G401 (cell line): ENCODE measurements around the gene NRROS. TPM values are rescaled to one million over a fixed set of nuclear protein-coding genes. Genes with fewer than 3 reads are reported as not detected.

Source experiments
- DNase-seq: peaks from one replicate; pipeline ENCODE4 v3.0.0-alpha.2; 2015; ENCODE audit warnings: low spot score
- in situ Hi-C: cut with HindIII; loops from 2 replicates; pipeline ENCODE4 v1.10.0; 2016; ENCODE audit warnings: low sequenced_read_pairs, mixed read lengths
- total RNA-seq: library from RNA; depleted of rRNA; stranded (reverse); fragments of >200 nt; shearing (Covaris generic); gene quantifications from 2 replicates; pipeline ENCODE4 v1.2.3, GENCODE V29; 2014

The NRROS gene
- total RNA-seq, 1 experiment from 2014 or later, result 7.1 TPM

GRCh38 chr3:196643761-196644160, 4.3 kb downstream of the NRROS start:
- in situ Hi-C loops, result no loop called here
- no peak for DNase-seq

GRCh38 chr3:196645096-196645495, 5.6 kb downstream of the NRROS start:
- in situ Hi-C loops, result no loop called here

DNA sequence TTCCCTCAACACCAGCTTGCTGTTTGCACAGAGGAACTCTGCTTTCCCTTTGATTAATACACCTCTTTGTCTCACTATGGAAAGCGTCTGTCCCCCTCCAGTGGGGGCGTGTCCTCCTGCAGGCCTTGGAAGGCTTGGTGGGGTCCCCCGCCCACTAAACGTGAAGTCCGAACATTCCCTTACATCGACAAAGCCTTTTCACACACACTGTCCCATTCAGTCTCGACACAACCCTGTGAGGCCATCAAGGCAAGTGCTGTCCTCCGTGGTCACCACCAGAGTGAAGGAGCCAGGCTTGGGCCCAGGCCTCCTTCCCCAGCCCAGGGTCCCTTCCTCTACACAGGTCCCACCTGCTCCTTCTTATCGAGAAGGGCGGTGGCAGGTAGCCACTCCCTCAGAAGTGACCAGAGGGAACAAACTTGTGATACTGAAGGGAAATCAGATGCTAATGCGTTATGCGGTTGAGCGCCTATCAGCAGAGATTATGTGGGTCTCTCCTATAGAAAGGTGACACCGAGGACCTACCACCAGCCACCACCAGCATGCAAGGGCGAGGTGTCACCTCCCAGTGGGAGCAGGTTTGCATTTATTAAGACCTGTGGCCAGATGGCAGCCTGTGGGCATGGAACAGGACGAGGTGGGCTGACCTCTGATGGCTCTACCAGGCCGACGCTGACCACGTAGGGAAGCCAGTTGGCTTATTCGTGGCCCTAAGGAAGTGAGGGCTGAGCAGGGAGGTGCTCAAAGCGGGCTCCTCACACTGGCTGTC, 6.6 kb downstream of the NRROS start:
- in situ Hi-C loops, result no loop called here
- no peak for DNase-seq

More at GRCh38 chr3:196645096-196645495, 5.6 kb downstream of the NRROS start:
- DNase-seq, result no peak

DNA sequence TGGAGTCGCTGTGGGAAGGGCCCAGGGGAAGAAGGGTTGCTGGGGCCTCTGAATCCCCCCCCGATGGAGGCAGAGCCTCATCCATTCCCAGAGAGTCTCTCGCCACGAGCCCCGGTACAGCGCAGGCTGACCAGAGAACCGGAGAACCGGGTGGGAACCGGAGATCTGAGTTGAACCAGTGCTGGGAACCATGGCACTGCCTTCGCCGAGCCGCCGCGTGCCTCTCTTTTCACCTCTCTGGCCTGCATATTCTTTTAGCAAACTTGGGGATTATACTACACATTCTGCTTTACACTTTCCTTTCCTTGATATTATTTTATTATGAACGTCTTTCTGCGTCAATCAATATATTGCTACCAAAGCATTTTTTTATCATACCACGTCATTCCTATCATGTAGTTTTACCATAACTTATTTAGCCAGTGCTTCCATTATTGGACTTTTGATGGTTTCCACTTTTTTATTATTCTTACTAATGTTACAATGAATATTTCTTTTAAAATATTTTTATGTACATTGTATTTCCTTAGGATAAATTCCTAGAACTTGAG, 7.2 kb downstream of the NRROS start:
- in situ Hi-C loops, result no loop called here
- DNase-seq, result no peak

GRCh38 chr3:196650740-196651311, 11.3 kb downstream of the NRROS start:
- no peak for DNase-seq
- in situ Hi-C loops, result no loop called here

- in situ Hi-C loops, result no loop called here
- DNase-seq, result no peak
Observed at GRCh38 chr3:196651819-196652218, 12.3 kb downstream of the NRROS start.

- DNase-seq, result no peak
- in situ Hi-C loops, result no loop called here
Observed at GRCh38 chr3:196652961-196653795, 13.7 kb downstream of the NRROS start.

DNA sequence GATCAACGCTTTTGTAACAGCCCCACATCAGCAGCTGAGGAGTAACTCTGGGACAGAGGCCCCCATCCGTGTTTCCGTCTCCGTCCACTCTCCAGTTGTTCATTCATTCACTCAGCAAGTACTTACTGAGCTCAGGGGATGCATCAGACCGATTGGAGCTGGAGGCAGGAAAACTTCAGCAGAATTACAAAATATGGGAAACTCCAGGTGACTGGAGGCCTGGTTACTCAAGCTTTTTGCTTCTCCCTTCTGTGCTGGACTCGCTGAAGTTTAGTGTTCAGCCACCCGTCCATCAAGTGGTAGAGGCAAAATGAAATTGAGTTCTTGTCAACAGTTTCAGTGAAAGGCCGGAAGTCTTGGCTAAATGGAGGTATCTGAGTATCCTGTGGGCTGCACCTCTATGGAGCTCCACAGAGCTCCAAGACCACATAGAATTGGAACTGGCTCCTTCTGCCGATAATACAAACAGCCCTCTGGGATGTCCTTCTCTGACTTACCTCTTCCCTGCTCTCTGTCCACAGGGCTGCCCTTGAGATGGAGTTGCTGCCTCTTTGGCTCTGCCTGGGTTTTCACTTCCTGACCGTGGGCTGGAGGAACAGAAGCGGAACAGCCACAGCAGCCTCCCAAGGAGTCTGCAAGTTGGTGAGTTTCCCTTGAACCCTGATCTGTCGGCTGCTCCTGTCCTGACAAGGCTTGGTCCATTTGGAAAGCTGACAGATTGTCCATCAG, 14.7 kb downstream of the NRROS start:
- in situ Hi-C loops, result no loop called here

DNA sequence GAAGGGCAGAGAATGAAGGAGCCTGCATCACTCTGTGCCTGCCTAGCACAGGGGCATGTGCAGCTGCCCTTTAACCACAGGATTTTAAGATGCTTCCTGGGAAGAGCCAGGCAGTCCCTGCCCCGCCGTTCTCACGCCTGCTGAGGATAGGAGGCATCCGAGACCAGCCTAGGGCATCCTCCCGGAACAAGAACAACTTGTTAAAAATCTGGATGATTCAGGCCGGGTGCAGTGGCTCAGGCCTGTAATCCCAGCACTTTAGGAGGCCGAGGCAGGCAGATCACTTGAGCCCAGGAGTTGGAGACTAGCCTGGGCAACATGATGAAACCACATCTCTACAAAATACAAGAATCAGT, 15.2 kb downstream of the NRROS start:
- no peak for DNase-seq
- in situ Hi-C loops, result no loop called here

More for the DNA sequence above, 14.7 kb downstream of the NRROS start:
- DNase-seq, result no peak

- in situ Hi-C loops, result no loop called here
- DNase-seq, result no peak
Observed at GRCh38 chr3:196655496-196655895, 16.0 kb downstream of the NRROS start.

GRCh38 chr3:196656213-196656612, 16.7 kb downstream of the NRROS start:
- DNase-seq, result no peak
- in situ Hi-C loops, result no loop called here

- DNase-seq, result no peak
- in situ Hi-C loops, result no loop called here
Observed at GRCh38 chr3:196659901-196660351, 20.4 kb downstream of the NRROS start.

DNA sequence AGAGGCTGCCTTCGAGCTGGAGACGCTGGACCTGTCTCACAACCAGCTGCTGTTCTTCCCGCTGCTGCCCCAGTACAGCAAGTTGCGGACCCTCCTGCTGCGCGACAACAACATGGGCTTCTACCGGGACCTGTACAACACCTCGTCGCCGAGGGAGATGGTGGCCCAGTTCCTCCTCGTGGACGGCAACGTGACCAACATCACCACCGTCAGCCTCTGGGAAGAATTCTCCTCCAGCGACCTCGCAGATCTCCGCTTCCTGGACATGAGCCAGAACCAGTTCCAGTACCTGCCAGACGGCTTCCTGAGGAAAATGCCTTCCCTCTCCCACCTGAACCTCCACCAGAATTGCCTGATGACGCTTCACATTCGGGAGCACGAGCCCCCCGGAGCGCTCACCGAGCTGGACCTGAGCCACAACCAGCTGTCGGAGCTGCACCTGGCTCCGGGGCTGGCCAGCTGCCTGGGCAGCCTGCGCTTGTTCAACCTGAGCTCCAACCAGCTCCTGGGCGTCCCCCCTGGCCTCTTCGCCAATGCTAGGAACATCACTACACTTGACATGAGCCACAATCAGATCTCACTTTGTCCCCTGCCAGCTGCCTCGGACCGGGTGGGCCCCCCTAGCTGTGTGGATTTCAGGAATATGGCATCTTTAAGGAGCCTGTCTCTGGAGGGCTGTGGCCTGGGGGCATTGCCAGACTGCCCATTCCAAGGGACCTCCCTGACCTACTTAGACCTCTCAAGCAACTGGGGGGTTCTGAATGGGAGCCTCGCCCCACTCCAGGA, 21.1 kb downstream of the NRROS start:
- DNase-seq, result no peak

GRCh38 chr3:196661400-196661799, 21.9 kb downstream of the NRROS start:
- DNase-seq, result peak; percentile 34
- in situ Hi-C loops, result no loop called here

More for the DNA sequence above, 21.1 kb downstream of the NRROS start:
- in situ Hi-C loops, result no loop called here

DNA sequence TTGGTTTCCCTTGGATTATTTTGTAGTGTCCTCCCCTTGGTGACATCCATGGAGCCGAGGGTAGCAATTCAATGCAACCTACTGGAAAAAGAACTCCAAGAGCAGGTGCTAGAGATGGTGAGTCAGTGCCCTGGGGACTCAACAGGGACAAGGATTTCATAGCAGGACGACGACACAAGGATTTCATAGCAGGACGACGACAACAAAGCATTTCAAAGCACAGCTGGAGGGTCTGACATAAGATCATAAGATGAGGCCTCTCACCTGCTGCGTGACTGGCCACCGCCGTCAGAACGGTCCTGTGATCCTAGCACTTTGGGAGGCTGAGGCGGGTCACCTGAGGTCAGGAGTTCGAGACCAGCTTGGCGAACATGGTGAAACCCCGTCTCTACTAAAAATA, 22.5 kb downstream of the NRROS start:
- in situ Hi-C loops, result no loop called here
- DNase-seq, result no peak

DNA sequence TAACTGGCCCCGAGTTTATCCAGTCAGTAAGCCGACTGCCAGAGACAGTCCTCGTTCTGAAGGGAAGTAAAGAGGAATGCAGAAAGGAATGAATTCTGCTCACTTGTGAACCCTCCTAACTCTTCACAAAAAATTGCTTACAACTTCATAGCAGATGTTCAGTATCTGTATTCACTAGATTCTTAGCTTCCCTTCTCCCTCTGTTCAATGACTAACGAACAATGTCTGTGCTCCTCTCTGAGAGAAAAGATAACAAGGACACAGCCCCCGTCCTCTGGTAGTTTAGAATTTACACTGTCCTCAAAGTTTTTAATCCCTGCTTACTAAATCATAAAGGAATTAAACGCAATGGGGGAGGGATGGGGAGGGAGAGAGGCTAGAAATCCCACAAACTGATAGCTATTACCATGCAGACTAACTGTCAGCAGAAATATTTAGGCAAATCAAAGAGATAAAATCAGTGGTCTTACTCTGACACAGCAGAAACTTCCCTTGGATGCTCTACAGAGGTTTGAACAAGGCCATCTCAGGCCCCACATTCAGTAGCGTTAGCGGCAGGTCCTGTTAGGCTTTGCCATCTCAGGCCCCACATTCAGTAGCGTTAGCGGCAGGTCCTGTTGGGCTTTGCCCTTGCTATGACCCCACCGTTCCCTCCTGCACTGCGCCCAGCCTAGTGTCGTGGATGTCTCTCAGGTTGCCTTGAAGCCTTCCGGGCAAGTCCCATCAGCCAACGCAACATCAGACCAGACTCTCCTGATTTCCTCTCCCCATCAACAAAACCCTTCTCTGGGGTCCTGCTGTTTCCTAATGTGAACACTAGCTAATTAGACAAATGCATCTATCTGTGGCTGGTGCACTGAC, 23.4 kb downstream of the NRROS start:
- no peak for DNase-seq
- in situ Hi-C loops, result no loop called here

DNA sequence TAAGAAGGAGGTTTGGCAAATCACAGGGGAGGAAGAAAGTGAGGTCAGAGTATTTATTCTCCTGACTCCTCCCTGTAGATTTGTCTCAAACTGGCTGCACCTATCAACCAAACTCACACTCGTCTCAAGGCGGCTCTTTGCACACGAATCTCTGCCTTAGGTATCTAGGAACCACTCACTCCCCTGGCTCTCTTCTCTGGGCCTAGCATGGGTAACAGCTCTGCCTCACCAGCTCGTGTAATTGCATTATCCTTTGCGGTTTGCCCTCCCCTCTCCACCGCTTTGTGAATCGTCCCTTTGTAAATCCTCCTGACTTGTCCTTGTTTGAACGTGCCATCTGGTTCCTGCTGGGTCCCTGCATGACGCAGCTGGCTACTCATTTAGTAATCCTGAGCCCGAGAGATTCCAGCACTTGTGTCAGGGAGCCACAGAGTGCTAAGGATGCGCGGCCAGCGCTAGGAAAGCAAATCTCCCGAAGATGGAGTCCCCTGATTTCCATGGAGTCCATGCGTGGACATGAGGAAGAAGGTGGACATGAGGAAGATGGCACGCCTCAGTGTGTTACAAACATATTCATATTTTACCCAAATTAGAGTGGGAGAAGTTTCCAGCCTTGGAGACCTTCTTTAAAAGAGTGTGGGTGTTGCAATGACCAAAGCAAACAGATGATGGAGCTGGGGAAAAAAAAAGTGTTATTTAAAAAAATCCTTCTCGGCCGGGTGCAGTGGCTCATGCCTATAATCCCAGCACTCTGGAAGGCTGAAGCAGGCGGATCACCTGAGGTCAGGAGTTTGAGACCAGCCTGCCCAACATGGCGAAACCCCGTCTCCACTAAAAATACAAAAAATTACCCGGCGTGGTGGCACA, 26.7 kb downstream of the NRROS start:
- in situ Hi-C loops, result no loop called here
- DNase-seq, result peak; percentile 96
